ENCODE results near the gene RBMS2.
A peak's percentile ranks its signal among the peaks of the same experiment; 100 is the strongest.

Gene RBMS2

GRCh38 chr12:56632701-56633467 is 111.3 kb downstream of the RBMS2 start:
- no peak for DNase-seq

DNA sequence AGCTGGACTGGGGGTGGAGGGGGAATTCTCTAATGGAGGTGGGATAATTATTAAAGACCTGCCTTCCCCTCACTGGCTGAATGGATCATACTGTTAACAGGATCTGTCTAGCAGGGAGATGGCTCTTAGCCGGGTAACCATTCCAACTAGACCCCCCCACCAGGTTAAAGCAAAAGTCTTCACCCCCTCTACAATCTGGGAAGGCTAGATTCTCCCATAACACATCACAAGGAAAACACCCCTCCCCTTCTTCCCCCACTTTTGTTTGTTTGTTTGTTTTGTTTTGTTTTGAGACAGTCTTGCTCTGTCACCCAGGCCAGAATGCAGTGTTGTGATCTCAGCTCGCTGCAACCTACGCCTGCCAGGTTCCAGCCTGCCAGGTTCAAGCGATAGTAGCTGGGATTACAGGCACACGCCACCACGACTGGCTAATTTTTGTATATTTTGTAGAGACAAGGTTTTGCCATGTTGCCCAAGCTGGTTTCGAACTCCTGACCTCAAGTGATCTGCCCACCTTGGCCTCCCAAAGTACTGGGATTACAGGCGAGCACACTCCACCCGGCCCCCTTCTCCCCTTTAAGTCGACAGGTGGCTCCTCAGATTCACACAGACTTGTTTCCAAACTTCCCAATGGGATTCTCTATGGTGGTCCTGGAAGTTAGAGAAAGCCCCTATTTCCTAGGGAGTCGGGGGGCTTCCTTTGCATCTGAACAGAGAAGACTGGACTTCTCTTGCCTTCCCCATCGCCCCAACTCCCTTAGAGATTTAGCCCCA is 112.0 kb downstream of the RBMS2 start:
- DNase-seq, result no peak

DNA sequence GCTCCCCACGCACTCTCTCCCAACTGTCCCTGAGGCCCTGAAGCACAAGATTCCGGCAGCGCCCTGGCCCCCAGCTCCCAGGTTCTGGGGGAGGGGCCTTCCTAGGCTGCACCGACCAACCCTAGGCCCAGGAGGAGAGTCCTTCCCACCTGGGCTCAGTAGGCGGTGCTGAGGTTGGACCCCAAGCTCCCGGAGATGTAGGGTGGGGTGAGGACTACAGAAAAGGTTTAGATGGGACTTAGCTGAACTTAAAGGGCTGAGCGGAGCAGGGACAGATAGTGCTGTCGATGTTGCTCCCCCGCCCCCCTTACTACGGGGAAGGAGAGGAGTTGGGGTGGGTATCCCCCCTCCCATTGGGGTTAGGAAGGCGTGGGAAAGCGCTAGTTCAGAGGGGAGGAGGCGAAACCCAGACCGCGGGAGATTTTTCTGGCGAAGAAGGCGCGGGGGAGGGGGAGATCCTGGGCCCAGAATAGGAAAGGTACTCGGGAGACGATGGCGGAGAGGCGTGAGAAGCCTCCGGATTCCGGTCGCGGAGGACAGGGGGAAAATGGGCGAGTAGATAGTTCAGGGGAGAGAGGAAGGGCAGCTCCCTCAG is 112.7 kb downstream of the RBMS2 start:
- peak; percentile 35 to 37 for DNase-seq

- DNase-seq, result peak; percentile 62 to 81
These were observed 113.5 kb downstream of the RBMS2 start for GRCh38 chr12:56634837-56635791.

DNA sequence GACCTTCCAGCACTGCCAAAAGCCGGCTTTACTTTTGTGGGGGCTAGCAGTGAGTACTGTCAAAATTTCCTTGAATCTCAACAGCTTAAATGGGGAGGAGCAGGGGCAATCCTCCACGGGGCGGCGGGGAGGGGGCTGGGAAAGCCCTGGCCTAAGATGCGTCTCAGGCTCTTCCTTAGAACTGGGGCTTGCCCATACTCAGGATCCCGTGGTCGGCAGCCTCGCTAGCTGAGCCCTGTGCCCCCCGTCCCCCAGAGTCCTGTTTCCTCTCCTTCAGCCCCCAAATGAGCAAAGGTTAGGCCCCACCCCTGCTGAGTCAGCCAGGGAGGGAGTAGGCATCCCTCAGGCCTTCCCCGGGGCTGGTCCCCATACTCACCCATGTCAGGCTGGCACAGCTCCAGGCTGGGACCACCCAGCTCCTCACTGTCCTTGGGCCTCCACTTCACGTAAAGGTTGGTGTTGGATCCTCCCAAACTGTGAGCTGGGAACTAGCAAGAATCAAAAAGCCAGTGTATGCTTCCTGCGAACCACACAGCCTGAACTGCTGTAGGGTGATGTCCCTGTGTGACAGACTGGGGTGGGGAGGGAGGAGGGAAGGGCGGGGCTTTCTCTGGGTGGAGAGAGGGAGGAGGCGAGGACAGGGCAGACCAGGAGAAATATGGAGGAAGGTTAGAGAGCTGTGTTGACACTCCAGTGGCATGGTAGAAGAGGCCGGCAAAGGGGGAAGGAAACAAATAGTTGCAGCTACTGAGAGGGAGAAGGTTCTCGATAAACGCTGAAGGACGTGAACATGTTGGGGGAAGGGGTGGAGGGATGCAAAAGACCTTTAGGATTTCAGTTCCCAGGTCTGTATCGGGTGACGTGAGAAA is 114.4 kb downstream of the RBMS2 start:
- peak; percentile 86 to 88 for DNase-seq

DNA sequence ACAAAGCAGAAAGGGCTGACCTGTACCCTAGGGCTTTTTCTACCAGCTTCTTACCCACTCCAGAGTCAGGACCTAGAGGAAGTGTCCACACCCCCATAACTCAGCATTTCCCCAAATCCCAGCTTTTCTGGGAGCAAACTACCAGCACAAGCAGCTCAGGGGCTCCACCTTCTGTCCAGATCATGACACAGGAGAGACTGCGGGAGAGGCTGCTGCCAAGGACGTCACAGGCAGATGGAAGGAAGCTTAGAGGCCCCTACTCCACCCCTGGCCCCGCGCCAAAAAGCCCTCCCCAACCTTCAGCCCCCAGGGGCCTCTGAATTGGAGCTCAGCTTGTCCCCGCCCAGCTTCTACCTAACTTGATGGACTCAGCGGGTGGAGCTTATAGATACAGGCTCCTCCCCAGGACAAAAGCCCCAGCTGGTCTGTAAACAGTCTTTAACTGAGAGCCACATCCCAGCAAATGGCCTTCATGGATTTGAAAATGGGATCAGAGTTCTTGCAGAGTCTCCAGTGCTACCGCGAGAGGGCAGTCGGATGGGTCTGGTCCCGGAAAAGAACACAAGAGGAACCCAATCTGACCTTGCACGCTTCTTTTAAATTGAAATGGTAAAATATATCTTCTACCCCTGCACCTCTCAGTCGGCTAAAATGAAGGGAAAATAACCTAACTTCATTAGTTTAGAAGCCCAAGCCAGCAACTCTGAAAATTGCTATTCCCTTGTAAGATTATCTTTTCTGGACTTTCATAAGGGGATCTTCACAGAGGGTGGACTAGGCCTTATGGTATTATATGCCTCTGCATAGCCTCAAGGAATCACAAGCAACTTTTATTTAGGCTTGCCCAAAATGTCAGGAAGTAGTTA is 115.3 kb downstream of the RBMS2 start:
- DNase-seq, result peak; percentile 98 to 99

- no peak for DNase-seq
These were observed 116.0 kb downstream of the RBMS2 start for GRCh38 chr12:56637621-56638020.

- no peak for DNase-seq
These were observed 119.6 kb downstream of the RBMS2 start for GRCh38 chr12:56641219-56641618.

- DNase-seq, result no peak
These were observed 123.0 kb downstream of the RBMS2 start for GRCh38 chr12:56644654-56645053.

GRCh38 chr12:56645201-56645716 is 123.6 kb downstream of the RBMS2 start:
- no peak for DNase-seq

Measured in Kasumi-1 (cell line).